GM23338 (cell line): ENCODE results near the gene SMAD3. TPM values are rescaled to one million over a fixed set of nuclear protein-coding genes. Genes with fewer than 3 reads are reported as not detected.

Source experiments
- ATAC-seq: fragments of 200-7000 bp; cut with Tn5 transposase; 3 replicates; pipeline ENCODE4 v1.9.1; 2020
- DNase-seq: peaks from one replicate; pipeline ENCODE4 v3.0.0-alpha.2; 2015; ENCODE audit warnings: low spot score
- H2AFZ ChIP-seq: fragments of 200-600 bp; sonication (generic); 2 replicates; pipeline ENCODE4 v1.8.0; 2016; ENCODE audit warnings: antibody characterized with exemption, mild to moderate bottlenecking, moderate library complexity
- H3F3A ChIP-seq: fragments of 200-600 bp; sonication (generic); replicated peaks from 2 replicates; pipeline ENCODE4 v1.8.0; 2017; ENCODE audit warnings: antibody characterized with exemption, mixed run types, low read depth
- H3K27ac ChIP-seq: fragments of 200-600 bp; sonication (generic); 2 replicates; pipeline ENCODE4 v1.6.1; 2016; ENCODE audit warnings: low read depth
- H3K27me3 ChIP-seq: fragments of 200-600 bp; sonication (generic); 2 replicates; pipeline ENCODE4 v1.8.0; 2016; ENCODE audit warnings: mild to moderate bottlenecking, mixed run types, moderate library complexity; ENCODE audit not compliant: insufficient read depth
- H3K36me3 ChIP-seq: fragments of 200-600 bp; sonication (generic); 2 replicates; pipeline ENCODE4 v1.8.0; 2016; ENCODE audit warnings: mild to moderate bottlenecking; ENCODE audit not compliant: insufficient read depth
- H3K4me1 ChIP-seq: fragments of 200-600 bp; sonication (generic); 2 replicates; pipeline ENCODE4 v1.8.0; 2016; ENCODE audit warnings: mild to moderate bottlenecking, moderate library complexity; ENCODE audit not compliant: insufficient read depth
- H3K4me2 ChIP-seq: fragments of 200-600 bp; sonication (generic); 2 replicates; pipeline ENCODE4 v1.7.1; 2017; ENCODE audit warnings: mixed run types
- H3K4me3 ChIP-seq: fragments of 200-600 bp; sonication (generic); 2 replicates; pipeline ENCODE4 v1.6.1; 2016; ENCODE audit warnings: mixed run types
- H3K79me2 ChIP-seq: fragments of 200-600 bp; sonication (generic); replicated peaks from 2 replicates; pipeline ENCODE4 v1.8.0; 2017; ENCODE audit warnings: mild to moderate bottlenecking; ENCODE audit not compliant: insufficient read depth
- H3K9me2 ChIP-seq: fragments of 200-600 bp; sonication (generic); 2 replicates; pipeline ENCODE4 v1.8.0; 2017; ENCODE audit not compliant: insufficient read depth
- H4K20me1 ChIP-seq: fragments of 200-600 bp; sonication (generic); replicated peaks from 2 replicates; pipeline ENCODE4 v1.8.0; 2017; ENCODE audit warnings: mild to moderate bottlenecking; ENCODE audit not compliant: insufficient read depth
- H3K27ac Mint-ChIP-seq: 2 replicates; pipeline ENCODE4 v1.8.0; 2020; ENCODE audit warnings: inconsistent platforms, mild to moderate bottlenecking, moderate library complexity, mixed read lengths
- H3K27me3 Mint-ChIP-seq: 3 replicates; pipeline ENCODE4 v1.8.0; 2022; ENCODE audit warnings: low read depth, mild to moderate bottlenecking, moderate library complexity, mixed read lengths, inconsistent platforms; ENCODE audit not compliant: insufficient read depth, poor library complexity
- H3K36me3 Mint-ChIP-seq: 3 replicates; pipeline ENCODE4 v1.8.0; 2021; ENCODE audit warnings: low read depth, mild to moderate bottlenecking, inconsistent platforms, moderate library complexity, mixed read lengths
- H3K4me1 Mint-ChIP-seq: 3 replicates; pipeline ENCODE4 v1.8.0; 2020; ENCODE audit warnings: mild to moderate bottlenecking, inconsistent platforms, mixed read lengths
- H3K4me3 Mint-ChIP-seq: 3 replicates; pipeline ENCODE4 v1.8.0; 2021; ENCODE audit warnings: moderate library complexity, mild to moderate bottlenecking, inconsistent platforms, mixed read lengths
- H3K9me3 Mint-ChIP-seq: 3 replicates; pipeline ENCODE4 v1.8.0; 2020; ENCODE audit warnings: moderate library complexity, mild to moderate bottlenecking, inconsistent platforms, mixed read lengths
- EZH2 ChIP-seq: fragments of 200-600 bp; sonication (generic); IDR thresholded peaks from one replicate; pipeline ENCODE4 v1.8.0; 2017; ENCODE audit warnings: antibody characterized with exemption, mild to moderate bottlenecking, low read depth; ENCODE audit not compliant: unreplicated experiment
- EZH2phosphoT487 ChIP-seq: fragments of 200-600 bp; sonication (generic); IDR thresholded peaks from one replicate; pipeline ENCODE4 v1.8.1; 2018; ENCODE audit warnings: antibody characterized with exemption; ENCODE audit not compliant: unreplicated experiment
- NANOG ChIP-seq: IDR thresholded peaks from 2 replicates; pipeline ENCODE4 v1.6.1; 2016; ENCODE audit warnings: antibody characterized with exemption, borderline replicate concordance
- POLR2AphosphoS5 ChIP-seq: IDR thresholded peaks from 2 replicates; pipeline ENCODE4 v1.6.1; 2016; ENCODE audit warnings: antibody characterized with exemption, low read depth
- REST ChIP-seq: IDR thresholded peaks from one replicate; pipeline ENCODE4 v1.6.1; 2018; ENCODE audit warnings: antibody characterized with exemption; ENCODE audit not compliant: unreplicated experiment
- STAT1 ChIP-seq: IDR thresholded peaks from one replicate; pipeline ENCODE4 v1.6.1; 2016; ENCODE audit warnings: antibody characterized with exemption; ENCODE audit not compliant: unreplicated experiment
- ZNF462 ChIP-seq: fragments of 250-450 bp; sonication (Bioruptor Pico); IDR thresholded peaks from 2 replicates; pipeline ENCODE4 v1.5.0; 2020; ENCODE audit warnings: mild to moderate bottlenecking, moderate library complexity
- polyA plus RNA-seq: library from polyadenylated mRNA; unstranded; fragments of >200 nt; fragmentation: Nextera tagmentation; extraction: Ambion mirVana; gene quantifications from 2 replicates; pipeline ENCODE4 v1.2.1, GENCODE V29; 2016
- total RNA-seq: library from RNA; depleted of rRNA; stranded (reverse); fragments of >200 nt; shearing (Covaris generic); gene quantifications from 2 replicates; pipeline ENCODE4 v1.2.3, GENCODE V29; 2014
- TF ChIP-seq, protein P1 (sequence below), 2 experiments: fragments of 200-600 bp in 1 of 2; sonication (generic) in 1 of 2; conservative IDR thresholded peaks; 2 replicates each; pipeline versions ENCODE4 v1.5.1 to v1.6.1; 2016 to 2017; ENCODE audit warnings: antibody characterized with exemption in 2 of 2, low read depth in 2 of 2, mild to moderate bottlenecking in 2 of 2, moderate library complexity in 1 of 2

Gene SMAD3
- total and polyA plus RNA-seq, 2 experiments from 2014 or later, result 4.9 to 11.6 TPM

DNA sequence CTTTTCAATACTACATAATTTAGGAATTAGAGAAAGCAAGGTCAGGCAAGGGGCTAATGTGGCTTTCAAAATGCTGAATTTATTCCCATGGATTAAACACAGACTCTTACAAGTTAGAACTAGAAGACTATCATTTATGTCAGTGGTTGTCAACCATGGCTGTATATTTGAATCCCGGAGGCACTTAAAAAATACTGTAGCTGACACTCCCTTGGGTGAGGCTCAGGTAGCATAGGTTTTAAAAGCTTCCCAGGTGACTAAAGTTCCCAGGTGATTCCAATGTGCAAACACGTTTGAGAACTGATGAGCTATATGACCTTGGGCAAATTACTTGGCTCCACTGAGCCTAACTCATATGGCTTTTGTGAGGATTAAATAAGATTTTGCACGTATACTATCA lies 159.5 kb downstream of the SMAD3 start:
- ATAC-seq (no peak), DNase-seq (no peak)
- no peak overlapping the region for H3K4me2 ChIP-seq
- H3K79me2 ChIP-seq, result no peaks in the 10 kb centered on the region
- no peak overlapping the region for H3K4me3 ChIP-seq
- no peak for TF ChIP-seq EZH2phosphoT487
- no peak for TF ChIP-seq REST
- TF ChIP-seq NANOG, result no peak
- no peak for TF ChIP-seq ZNF462 (CRISPR knock-in tag)
- TF ChIP-seq, protein P1, sequence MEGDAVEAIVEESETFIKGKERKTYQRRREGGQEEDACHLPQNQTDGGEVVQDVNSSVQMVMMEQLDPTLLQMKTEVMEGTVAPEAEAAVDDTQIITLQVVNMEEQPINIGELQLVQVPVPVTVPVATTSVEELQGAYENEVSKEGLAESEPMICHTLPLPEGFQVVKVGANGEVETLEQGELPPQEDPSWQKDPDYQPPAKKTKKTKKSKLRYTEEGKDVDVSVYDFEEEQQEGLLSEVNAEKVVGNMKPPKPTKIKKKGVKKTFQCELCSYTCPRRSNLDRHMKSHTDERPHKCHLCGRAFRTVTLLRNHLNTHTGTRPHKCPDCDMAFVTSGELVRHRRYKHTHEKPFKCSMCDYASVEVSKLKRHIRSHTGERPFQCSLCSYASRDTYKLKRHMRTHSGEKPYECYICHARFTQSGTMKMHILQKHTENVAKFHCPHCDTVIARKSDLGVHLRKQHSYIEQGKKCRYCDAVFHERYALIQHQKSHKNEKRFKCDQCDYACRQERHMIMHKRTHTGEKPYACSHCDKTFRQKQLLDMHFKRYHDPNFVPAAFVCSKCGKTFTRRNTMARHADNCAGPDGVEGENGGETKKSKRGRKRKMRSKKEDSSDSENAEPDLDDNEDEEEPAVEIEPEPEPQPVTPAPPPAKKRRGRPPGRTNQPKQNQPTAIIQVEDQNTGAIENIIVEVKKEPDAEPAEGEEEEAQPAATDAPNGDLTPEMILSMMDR (conservative IDR thresholded peaks at IDR 0.05; ENCODE audit: low read depth in 2 of 2), result no peak
- no peak for TF ChIP-seq POLR2AphosphoS5
- no peak for TF ChIP-seq STAT1
- TF ChIP-seq EZH2, result no peak
- H3K4me1 ChIP-seq, result no peaks in the 10 kb centered on the region
- H3K9me2 ChIP-seq, result no peaks in the 10 kb centered on the region; the same call in 1 of the 2 replicates
- no peak overlapping the region for H3K4me3 Mint-ChIP-seq
- H2AFZ ChIP-seq, result no peak overlapping the region
- H3K27me3 ChIP-seq, result no peaks in the 10 kb centered on the region
- no peaks in the 10 kb centered on the region; the same call in 1 of the 2 replicates for H4K20me1 ChIP-seq
- H3K27ac ChIP-seq, result no peak overlapping the region
- H3K4me1 Mint-ChIP-seq, result no peaks in the 10 kb centered on the region
- H3K36me3 Mint-ChIP-seq, result peaks cover 7% of the 10 kb centered on the region; the same call in 2 of the 3 replicates
- no peaks in the 10 kb centered on the region for H3F3A ChIP-seq
- H3K27me3 Mint-ChIP-seq, result peaks cover 1% of the 10 kb centered on the region
- no peaks in the 10 kb centered on the region; the same call in 1 of the 2 replicates for H3K36me3 ChIP-seq
- no peak overlapping the region for H3K27ac Mint-ChIP-seq
- no peaks in the 10 kb centered on the region for H3K9me3 Mint-ChIP-seq
